NCI-H2196 (cell line): ENCODE data around the gene AHRR.
A peak's percentile ranks its signal among the peaks of the same experiment; 100 is the strongest.
"Not testable (repeated sequence)": the region's sequence is repeated elsewhere in the genome, so short reads cannot be mapped to it uniquely, and the experiment has no call there.

Experiments used
- DNase-seq: peaks from one replicate; lab custom pipeline; 2025; ENCODE audit not compliant: unreplicated experiment; lab: John Stamatoyannopoulos, UW

AHRR gene

GRCh38 chr5:305050-305449 is 16.5 kb upstream of the AHRR start:
- no peak for DNase-seq

DNA sequence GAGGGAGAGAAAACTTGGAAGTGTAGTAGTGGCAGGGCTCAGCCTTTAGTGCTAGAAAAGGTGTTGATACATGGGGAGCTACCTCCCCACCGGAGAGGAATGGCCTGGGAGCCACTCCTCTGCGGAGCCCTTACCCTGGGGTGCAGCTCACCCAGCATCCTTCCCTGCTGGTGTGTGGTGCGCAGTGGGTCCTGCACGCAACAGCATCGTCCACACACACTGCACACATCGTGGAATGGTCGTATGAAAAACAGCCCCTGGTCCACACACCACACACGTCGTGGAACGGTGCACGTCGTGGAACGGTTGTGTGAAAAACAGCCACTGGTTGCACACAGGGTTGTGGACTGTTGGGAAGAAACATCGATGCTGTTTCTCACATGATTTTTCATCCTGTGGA is 16.1 kb upstream of the AHRR start:
- no peak for DNase-seq

DNA sequence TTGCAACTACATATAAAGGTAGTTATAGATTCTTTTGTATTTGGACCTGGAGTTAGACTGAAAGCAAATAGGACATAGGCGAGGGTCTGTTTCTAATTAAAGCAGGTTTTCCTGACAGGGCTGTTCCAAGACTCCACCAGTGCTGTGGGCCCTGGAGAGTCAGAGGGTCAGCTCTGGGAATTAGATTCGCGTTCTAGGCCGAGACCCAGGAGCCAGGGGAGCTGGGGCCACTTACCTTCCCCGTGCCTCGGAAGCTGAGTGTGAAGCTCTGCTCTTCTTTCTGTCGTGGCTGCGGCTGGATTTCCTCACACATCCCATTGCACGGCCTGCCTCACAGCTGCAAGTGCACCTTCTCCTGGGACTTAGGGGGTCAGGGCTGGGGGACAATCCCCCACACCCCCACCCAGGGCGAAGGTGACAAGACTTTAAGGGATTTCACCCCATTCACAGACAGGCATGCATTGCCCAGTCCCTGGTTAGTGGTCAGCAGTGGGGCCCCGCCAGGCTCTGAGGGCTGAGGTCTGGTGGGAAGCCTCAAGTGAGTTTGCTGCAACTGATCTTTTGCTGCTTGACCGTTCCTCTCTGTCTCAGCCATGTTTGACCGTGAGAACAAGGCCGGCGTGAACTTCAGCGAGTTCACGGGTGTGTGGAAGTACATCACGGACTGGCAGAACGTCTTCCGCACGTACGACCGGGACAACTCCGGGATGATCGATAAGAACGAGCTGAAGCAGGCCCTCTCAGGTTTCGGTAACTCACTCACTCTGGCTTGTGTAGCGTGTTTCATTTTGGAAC is 15.3 kb upstream of the AHRR start:
- no peak for DNase-seq

- DNase-seq: no peak
Observed at GRCh38 chr5:307306-307705, 14.2 kb upstream of the AHRR start.

DNA sequence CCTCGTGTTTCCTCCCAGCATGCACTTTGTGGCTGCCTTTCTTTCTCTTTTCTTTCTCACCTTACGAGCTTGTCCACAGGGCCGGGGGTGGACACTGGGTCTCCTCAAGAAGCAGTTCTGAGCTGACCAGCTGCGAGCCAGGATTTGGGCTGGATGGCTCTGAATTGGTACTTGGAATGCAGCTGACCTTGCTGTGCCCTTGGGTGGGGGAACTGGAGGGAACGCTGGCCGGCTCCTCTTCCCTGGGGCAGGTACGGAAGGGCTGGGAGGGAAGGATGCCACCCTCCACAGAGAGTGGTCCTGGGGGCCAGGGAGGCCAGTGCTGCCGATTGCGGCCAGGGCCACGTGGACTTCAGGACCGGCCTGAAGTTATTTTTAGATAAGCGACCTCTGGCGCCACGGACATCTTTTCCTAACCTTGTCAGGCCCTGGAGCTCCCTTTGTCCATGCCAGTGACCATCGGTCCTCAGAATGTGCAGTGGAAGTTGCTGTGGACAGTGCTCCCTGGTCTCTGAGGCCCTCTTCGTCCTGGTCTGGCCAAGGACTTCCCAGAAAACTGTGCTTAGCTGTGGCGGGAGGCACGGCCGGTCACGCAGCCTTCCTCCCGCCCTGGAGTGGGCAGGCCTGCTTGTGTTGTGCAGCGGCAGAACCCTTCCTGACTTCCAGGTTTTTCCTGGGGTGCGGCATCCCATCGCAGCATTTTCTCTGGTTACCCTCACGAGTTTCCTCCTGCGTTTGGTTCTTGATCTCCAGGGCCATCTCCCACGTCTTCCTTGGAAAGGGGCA is 13.5 kb upstream of the AHRR start:
- no peak for DNase-seq

GRCh38 chr5:308672-309271 is 12.7 kb upstream of the AHRR start:
- DNase-seq: no peak

DNA sequence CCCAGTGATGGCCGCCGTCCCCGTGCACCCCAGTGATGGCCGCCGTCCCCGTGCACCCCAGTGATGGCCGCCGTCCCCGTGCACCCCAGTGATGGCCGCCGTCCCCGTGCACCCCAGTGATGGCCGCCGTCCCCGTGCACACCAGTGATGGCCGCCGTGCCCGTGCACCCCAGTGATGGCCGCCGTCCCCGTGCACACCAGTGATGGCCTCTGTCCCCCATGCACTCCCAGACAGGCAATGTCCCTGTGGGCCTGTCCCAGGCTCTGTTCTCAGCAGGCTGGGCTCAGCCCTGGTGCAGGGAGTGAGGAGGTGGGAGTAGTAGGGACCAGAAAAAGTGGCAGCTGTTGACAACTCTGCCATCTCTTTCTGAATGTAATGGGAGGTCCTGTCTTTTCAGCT is 11.7 kb upstream of the AHRR start:
- not testable (repeated sequence) for DNase-seq

- no peak for DNase-seq
Observed at GRCh38 chr5:310516-310915, 11.0 kb upstream of the AHRR start.

GRCh38 chr5:310941-311434 is 10.5 kb upstream of the AHRR start:
- DNase-seq: no peak

GRCh38 chr5:311963-312362 is 9.6 kb upstream of the AHRR start:
- DNase-seq: no peak

- DNase-seq: no peak
Observed at GRCh38 chr5:312845-313244, 8.7 kb upstream of the AHRR start.

- DNase-seq: no peak
Observed at GRCh38 chr5:313265-313664, 8.2 kb upstream of the AHRR start.

- no peak for DNase-seq
Observed at GRCh38 chr5:313806-314376, 7.6 kb upstream of the AHRR start.

DNA sequence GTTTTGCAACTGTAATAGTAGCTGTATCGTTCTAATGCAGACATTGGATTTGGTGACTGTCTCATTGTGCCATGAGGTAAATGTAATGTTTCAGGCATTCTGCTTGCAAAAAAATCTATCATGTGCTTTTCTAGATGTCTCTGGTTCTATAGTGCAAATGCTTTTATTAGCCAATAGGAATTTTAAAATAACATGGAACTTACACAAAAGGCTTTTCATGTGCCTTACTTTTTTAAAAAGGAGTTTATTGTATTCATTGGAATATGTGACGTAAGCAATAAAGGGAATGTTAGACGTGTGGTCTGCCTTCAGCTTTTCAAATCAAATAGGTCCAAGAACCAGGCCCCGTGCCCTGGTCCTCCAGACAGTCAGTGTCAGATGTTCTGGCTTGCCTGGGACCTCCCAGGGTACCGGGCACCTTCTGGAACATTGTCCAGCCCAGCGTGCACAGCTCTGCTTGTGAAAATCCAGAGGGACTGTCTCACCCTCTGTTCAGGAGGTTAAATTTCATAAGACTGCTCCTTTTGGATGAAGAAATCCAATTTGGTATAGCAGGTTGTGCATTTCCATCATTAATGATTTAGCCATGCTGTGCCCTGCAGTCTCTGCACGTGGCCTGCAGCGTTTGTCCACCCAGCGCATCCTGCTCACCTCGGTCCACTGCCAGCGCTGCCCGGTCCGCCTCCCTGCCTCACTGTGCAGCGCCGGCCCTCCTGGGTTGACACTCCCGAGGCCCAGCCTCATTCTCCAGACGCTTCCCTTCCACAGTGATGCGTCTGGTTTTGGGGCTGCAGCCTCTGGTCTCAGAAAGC is 6.6 kb upstream of the AHRR start:
- no peak for DNase-seq

- no peak for DNase-seq
Observed at GRCh38 chr5:315488-316209, 5.9 kb upstream of the AHRR start.

DNA sequence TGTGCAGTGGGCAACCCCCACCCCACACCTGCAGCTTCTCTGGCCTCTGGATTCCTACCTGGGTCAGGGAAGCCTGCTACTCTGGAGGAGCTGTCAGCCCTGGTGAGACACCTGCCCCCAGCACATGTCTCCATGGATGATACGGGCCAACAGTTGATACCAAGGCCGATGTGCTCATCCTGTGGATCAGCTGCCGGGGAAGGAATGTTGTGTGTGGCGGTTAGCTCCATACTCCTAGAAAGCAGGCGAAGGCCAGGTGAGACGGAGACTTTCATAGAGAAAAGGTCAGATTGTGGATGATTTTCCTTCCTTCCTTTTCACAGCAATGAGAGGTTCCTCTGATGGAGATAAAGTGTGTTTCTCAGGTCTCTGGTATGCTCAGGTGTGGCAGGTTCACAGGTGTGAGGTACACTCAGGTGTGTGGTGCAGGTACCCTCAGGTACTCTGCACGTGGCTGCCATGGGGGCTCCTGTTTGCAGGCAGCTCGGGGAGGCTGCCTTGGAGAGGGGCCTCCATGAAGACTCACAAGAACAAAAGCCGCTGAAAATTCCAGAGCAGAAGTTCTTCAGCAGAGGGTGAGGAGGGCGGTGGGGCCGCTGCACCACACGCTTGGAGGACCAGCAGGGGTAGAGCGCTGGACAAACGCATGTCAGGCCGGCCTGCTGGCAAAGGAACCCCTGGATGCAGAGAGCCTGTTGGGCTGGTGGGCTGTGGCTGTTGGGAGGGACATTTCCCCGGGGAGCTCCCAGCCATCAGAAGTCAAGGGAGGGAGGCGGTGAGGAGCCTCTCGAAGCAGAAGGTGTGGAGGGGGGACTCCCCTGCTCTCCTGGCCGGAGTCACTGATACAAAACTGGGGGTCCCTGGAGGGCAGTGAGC is 5.1 kb upstream of the AHRR start:
- no peak for DNase-seq

GRCh38 chr5:317086-317811 is 4.3 kb upstream of the AHRR start:
- DNase-seq: peak; percentile 56

DNA sequence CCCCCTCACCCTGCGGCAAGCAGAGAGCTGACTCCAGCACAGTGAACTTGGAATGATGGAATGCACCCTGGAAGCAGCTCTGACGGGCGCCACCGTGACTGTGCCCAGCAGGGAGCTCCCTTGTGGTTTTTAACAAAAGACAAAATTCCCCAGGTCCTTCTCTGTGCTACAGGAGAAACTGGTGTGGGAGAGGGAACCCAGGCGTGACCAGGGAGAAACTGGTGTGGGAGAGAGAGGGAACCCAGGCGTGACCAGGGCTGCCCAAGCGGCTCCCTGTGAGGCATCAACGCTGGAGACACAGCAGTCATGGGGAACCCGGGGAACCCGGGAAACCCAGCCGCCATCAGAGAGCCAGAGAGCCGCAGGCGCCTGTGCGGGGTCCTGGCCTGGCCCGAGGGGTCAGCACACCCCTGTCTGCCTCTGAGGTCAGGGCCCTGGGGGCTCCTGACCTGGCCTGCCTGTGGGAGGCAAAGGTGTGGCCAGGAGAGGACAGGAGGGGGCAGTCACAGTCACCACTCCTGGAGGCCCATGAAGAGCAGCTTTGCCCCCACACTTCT is 3.1 kb upstream of the AHRR start:
- DNase-seq: no peak
